Measurements from ENCODE around the gene OR2L8. TPM values are rescaled to one million over a fixed set of nuclear protein-coding genes. Genes with fewer than 3 reads are reported as not detected.

OR2L8 gene
- total RNA-seq, 1 donor from 2014 or later: not detected

DNA sequence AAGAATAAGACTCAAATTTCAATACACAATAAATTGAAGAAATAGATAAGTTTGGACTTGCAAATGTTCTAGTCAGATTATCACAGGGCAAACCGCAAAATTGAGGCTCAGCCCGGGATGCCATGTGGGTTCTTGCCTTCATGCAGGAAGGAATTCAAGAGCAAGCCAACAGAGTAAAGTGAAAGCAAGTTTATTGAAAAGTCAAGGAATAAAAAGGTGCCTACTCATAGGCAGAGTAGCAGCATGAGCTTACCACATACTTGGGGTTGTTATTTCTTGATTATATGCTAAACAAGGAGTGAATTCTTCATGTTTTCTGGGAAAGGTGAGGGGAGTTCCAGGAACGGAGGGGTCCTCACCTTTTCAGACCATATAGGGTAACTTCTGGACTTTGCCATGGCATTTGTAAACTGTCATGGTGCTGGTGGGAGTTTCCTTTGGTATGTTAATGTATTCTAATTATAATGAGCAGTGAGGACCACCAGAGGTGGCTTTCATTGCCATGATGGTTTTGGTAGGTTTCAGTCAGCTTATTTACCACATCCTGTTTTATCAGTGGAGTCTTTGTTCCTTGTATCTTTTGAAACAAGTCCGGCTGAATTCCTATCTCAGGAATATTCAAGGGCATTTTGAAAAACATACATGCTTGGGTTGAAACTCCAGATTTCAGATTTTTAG lies 14.4 kb downstream of the OR2L8 start:
- no peaks in the 10 kb centered on the region for H3K27me3 ChIP-seq (ENCODE audit: control insufficient read depth, insufficient read depth, low read length)
- no peaks in the 10 kb centered on the region for H3K36me3 ChIP-seq (ENCODE audit: control insufficient read depth, insufficient read depth, low read length)
- TF ChIP-seq, protein P1, sequence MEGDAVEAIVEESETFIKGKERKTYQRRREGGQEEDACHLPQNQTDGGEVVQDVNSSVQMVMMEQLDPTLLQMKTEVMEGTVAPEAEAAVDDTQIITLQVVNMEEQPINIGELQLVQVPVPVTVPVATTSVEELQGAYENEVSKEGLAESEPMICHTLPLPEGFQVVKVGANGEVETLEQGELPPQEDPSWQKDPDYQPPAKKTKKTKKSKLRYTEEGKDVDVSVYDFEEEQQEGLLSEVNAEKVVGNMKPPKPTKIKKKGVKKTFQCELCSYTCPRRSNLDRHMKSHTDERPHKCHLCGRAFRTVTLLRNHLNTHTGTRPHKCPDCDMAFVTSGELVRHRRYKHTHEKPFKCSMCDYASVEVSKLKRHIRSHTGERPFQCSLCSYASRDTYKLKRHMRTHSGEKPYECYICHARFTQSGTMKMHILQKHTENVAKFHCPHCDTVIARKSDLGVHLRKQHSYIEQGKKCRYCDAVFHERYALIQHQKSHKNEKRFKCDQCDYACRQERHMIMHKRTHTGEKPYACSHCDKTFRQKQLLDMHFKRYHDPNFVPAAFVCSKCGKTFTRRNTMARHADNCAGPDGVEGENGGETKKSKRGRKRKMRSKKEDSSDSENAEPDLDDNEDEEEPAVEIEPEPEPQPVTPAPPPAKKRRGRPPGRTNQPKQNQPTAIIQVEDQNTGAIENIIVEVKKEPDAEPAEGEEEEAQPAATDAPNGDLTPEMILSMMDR (IDR thresholded peaks at IDR 0.05; ENCODE audit: insufficient read depth, low read length, poor library complexity, severe bottlenecking): no peak
- DNase-seq (ENCODE audit: low read depth): no peak
- H3K4me3 ChIP-seq (ENCODE audit: low read depth, low read length): no peak overlapping the region

DNA sequence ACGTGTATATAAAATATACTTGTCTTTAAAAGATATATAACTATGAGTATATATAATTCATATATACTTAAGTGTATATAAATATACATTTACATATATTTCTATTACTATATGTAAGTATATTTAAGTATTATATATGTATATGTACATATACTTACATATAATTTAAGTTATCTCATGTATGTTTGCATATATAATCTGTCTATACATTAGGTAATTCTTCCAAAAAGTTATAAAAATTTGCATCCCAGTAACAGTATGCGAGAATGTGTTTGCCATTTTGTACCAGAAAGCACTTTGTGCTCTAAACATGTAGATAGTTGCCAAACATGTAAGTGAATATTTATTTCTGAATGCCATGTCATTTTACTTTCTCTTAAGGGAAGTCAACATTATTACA lies 16.3 kb downstream of the OR2L8 start, which contains the start of gene OR2AK2:
TSS of gene OR2AK2 (plus strand) at position 301 of the 400 bp plus-strand sequence. CDS start 144 bp downstream, outside the sequence.
- TF ChIP-seq, protein P1 (IDR thresholded peaks at IDR 0.05; ENCODE audit: insufficient read depth, low read length, poor library complexity, severe bottlenecking): no peak
- H3K27me3 ChIP-seq (ENCODE audit: control insufficient read depth, insufficient read depth, low read length): no peaks in the 10 kb centered on the region
- no peak for DNase-seq (ENCODE audit: low read depth)
- H3K4me3 ChIP-seq (ENCODE audit: low read depth, low read length): no peak within 1 kb of the TSS
- no peaks in the 10 kb centered on the region for H3K36me3 ChIP-seq (ENCODE audit: control insufficient read depth, insufficient read depth, low read length)

DNA sequence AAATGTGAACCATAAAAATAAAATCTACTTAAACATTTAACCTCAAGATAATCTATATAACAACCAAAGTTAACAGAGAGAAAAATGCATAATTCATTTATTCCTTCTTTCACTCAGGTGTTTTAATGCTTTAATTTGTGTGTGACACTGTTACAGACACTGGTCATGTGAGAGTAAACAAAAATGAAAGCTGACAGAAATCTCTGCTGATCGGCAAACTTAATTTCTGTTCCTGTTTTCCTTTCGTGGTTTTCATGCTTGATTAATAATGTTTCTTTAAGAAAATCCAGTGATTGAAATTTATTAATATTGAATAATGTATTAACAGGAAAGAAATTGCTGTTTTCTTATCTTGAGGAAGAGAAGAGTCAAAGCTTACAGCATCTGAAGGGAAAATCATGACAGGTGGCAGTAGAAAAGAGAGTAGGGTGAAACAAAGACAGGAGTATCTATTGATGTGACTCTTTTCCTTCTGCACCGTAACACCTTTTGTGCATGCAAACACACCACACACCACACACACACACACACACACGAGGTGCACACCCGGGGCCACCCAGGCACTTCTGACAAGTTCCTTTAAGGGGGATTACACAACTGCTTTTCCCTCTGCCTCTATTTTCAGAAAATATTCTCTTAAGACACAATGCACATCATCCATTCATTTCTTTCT lies 18.0 kb downstream of the OR2L8 start:
- Histone ChIP-seq H3K4me3 (ENCODE audit: low read depth, low read length) (no peak overlapping the region), H3K36me3 (ENCODE audit: control insufficient read depth, insufficient read depth, low read length) (no peaks in the 10 kb centered on the region), H3K27me3 (ENCODE audit: control insufficient read depth, insufficient read depth, low read length) (no peaks in the 10 kb centered on the region)
- TF ChIP-seq, protein P1 (IDR thresholded peaks at IDR 0.05; ENCODE audit: insufficient read depth, low read length, poor library complexity, severe bottlenecking): no peak
- DNase-seq (ENCODE audit: low read depth): no peak

DNA sequence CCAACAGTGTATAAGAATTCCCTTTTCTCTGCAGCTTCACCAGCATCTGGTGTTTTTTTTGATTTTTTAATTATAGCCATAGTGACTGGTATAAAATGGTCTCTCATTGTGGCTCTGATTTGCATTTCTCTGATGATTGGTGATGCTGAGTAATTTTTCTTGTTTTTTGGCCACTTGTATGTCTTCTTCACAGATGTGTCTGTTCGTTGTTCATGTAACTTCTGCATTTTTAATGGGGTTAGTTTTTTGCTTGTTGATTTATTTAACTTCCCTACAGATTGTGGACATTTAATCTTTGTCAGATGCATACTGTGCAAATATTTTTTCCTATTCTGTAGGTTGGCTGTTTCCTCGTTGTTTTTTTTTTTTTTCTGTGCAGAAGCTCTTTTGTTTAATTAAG lies 44.3 kb downstream of the OR2L8 start:
- no peak for DNase-seq (ENCODE audit: low read depth)
- Histone ChIP-seq H3K27me3 (ENCODE audit: control insufficient read depth, insufficient read depth, low read length) (no peaks in the 10 kb centered on the region), H3K4me3 (ENCODE audit: low read depth, low read length) (no peak overlapping the region), H3K36me3 (ENCODE audit: control insufficient read depth, insufficient read depth, low read length) (no peaks in the 10 kb centered on the region)
- TF ChIP-seq, protein P1 (IDR thresholded peaks at IDR 0.05; ENCODE audit: insufficient read depth, low read length, poor library complexity, severe bottlenecking): no peak

DNA sequence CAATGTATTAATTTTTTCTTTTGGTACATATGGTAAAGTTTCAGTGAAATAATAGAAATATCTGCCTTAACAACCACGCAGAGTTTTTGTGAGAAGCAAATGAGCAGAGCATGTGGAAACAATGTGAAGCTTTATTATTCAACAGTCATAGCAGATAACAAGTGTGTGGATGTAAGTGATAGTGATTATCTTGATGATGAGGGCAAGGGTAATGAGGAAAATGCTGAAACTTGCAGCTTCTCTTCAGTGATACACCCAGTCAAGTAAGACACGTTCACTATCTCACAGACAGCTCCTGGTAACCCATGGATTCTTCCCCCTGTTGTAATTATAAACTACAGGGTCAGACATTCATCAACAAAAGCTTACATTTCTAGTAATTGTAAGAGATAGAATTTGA lies 50.2 kb downstream of the OR2L8 start:
- TF ChIP-seq, protein P1 (IDR thresholded peaks at IDR 0.05; ENCODE audit: insufficient read depth, low read length, poor library complexity, severe bottlenecking): no peak
- Histone ChIP-seq H3K27me3 (ENCODE audit: control insufficient read depth, insufficient read depth, low read length) (no peaks in the 10 kb centered on the region), H3K36me3 (ENCODE audit: control insufficient read depth, insufficient read depth, low read length) (no peaks in the 10 kb centered on the region), H3K4me3 (ENCODE audit: low read depth, low read length) (no peak overlapping the region)
- DNase-seq (ENCODE audit: low read depth): no peak

Other genes with a start within 250 kb of the OR2L8 start
- not detected in 2 replicates for gene OR6F1, start 232.2 kb upstream of the OR2L8 start, total RNA-seq
- gene OR14K1, start 210.2 kb upstream of the OR2L8 start, total RNA-seq: not detected in 2 replicates
- not detected in 2 replicates for gene OR14A2, start 200.7 kb upstream of the OR2L8 start, total RNA-seq
- gene OR1C1, start 188.3 kb upstream of the OR2L8 start, total RNA-seq: not detected in 2 replicates
- gene OR14A16, start 124.7 kb upstream of the OR2L8 start, total RNA-seq: not detected in 2 replicates
- gene OR11L1, start 107.0 kb upstream of the OR2L8 start, total RNA-seq: not detected in 2 replicates
- 4.2 and 5.3 TPM in 2 replicates for gene TRIM58, start 91.7 kb upstream of the OR2L8 start, total RNA-seq
- 1.0 and 1.8 TPM in 2 replicates for gene OR2W3, start 53.3 kb upstream of the OR2L8 start, total RNA-seq
- gene OR2T8, start 28.6 kb upstream of the OR2L8 start, total RNA-seq: not detected in 2 replicates
- not detected in 2 replicates for gene OR2AJ1, start 24.0 kb upstream of the OR2L8 start, total RNA-seq
- not detected in 2 replicates for gene OR2AK2, start 16.4 kb downstream of the OR2L8 start, total RNA-seq
- gene OR2L5, start 64.8 kb downstream of the OR2L8 start, total RNA-seq: not detected in 2 replicates
- not detected in 2 replicates for gene OR2L2, start 81.2 kb downstream of the OR2L8 start, total RNA-seq
- gene OR2L3, start 98.0 kb downstream of the OR2L8 start, total RNA-seq: 0.08 TPM in 1 of 2 replicates, not detected in the other
- gene OR2L13, start 146.3 kb downstream of the OR2L8 start, total RNA-seq: not detected in 2 replicates
- gene OR2M5, start 196.3 kb downstream of the OR2L8 start, total RNA-seq: not detected in 2 replicates
- not detected in 2 replicates for gene OR2M2, start 226.0 kb downstream of the OR2L8 start, total RNA-seq
- not detected in 2 replicates for gene OR2M3, start 248.4 kb downstream of the OR2L8 start, total RNA-seq